DMS153 (cell line): Measurements from ENCODE around the gene GAB3.

ENCODE experiments used
- DNase-seq: peaks from one replicate; lab custom pipeline; 2025; lab: John Stamatoyannopoulos, UW

GAB3 gene

GRCh38 chrX:154750301-154751202 lies at the start of gene GAB3:
GAB3 (minus strand) TSS chrX:154751077; CDS start chrX:154751025, 52 bp downstream.
- DNase-seq = peak; percentile 36

- DNase-seq = peak; percentile 92
These were observed 48.9 kb upstream of the GAB3 start for GRCh38 chrX:154799556-154800348.

- no peak for DNase-seq
These were observed 46.1 kb upstream of the GAB3 start for GRCh38 chrX:154797006-154797405.

- no peak for DNase-seq
These were observed 44.1 kb upstream of the GAB3 start for GRCh38 chrX:154795016-154795415.

GRCh38 chrX:154793084-154793795 lies 42.4 kb upstream of the GAB3 start:
- DNase-seq = peak; percentile 22

GRCh38 chrX:154791939-154792338 lies 41.1 kb upstream of the GAB3 start:
- DNase-seq = no peak

GRCh38 chrX:154791467-154791866 lies 40.6 kb upstream of the GAB3 start:
- DNase-seq = no peak

GRCh38 chrX:154785716-154786115 lies 34.8 kb upstream of the GAB3 start:
- no peak for DNase-seq

- no peak for DNase-seq
These were observed 33.5 kb upstream of the GAB3 start for GRCh38 chrX:154784149-154784995.

- no peak for DNase-seq
These were observed 30.1 kb upstream of the GAB3 start for GRCh38 chrX:154780968-154781367.

- DNase-seq = no peak
These were observed 28.4 kb upstream of the GAB3 start for GRCh38 chrX:154779261-154779660.

GRCh38 chrX:154776753-154777152 lies 25.9 kb upstream of the GAB3 start:
- no peak for DNase-seq

- no peak for DNase-seq
These were observed 24.8 kb upstream of the GAB3 start for GRCh38 chrX:154775419-154776349.

- DNase-seq = no peak
These were observed 23.7 kb upstream of the GAB3 start for GRCh38 chrX:154774622-154775021.

- peak; percentile 99 for DNase-seq
These were observed 11.8 kb upstream of the GAB3 start, which contains the start of gene DKC1 for GRCh38 chrX:154762537-154763296. DKC1 (plus strand) TSS chrX:154762864; CDS start chrX:154762966, 102 bp downstream.

- DNase-seq = peak; percentile 63
These were observed 11.2 kb upstream of the GAB3 start for GRCh38 chrX:154761977-154762536.

- no peak for DNase-seq
These were observed 7.8 kb upstream of the GAB3 start for GRCh38 chrX:154758696-154759095.

GRCh38 chrX:154751669-154752271 lies 893 bp upstream of the GAB3 start:
- DNase-seq = no peak
